ENCODE measurements around the gene RARA. TPM values are rescaled to one million over a fixed set of nuclear protein-coding genes. Genes with fewer than 3 reads are reported as not detected.

Gene RARA
- total RNA-seq, 2 donors from 2014 or later: 43.7 to 61.9 TPM

- Mint-ChIP-seq H3K9me3 (no peaks in the 10 kb centered on the region), H3K27me3 (no peaks in the 10 kb centered on the region), H3K4me3 (peak overlapping the region; percentile 98), H3K36me3 (ENCODE audit: low read depth) (peaks cover 34% of the 10 kb centered on the region), H3K27ac (no peak overlapping the region), H3K4me1 (peaks cover 54% of the 10 kb centered on the region)
- ATAC-seq (replicated peaks): no peak
These were observed 7.8 kb downstream of the RARA start for GRCh38 chr17:40316571-40317344.

GRCh38 chr17:40317345-40317873 is 8.4 kb downstream of the RARA start:
- Mint-ChIP-seq H3K4me3 (peak overlapping the region; percentile 98), H3K9me3 (no peaks in the 10 kb centered on the region), H3K27me3 (no peaks in the 10 kb centered on the region), H3K4me1 (peaks cover 51% of the 10 kb centered on the region), H3K36me3 (ENCODE audit: low read depth) (peaks cover 41% of the 10 kb centered on the region), H3K27ac (peak overlapping the region; percentile 100)
- no peak for ATAC-seq (replicated peaks)

DNA sequence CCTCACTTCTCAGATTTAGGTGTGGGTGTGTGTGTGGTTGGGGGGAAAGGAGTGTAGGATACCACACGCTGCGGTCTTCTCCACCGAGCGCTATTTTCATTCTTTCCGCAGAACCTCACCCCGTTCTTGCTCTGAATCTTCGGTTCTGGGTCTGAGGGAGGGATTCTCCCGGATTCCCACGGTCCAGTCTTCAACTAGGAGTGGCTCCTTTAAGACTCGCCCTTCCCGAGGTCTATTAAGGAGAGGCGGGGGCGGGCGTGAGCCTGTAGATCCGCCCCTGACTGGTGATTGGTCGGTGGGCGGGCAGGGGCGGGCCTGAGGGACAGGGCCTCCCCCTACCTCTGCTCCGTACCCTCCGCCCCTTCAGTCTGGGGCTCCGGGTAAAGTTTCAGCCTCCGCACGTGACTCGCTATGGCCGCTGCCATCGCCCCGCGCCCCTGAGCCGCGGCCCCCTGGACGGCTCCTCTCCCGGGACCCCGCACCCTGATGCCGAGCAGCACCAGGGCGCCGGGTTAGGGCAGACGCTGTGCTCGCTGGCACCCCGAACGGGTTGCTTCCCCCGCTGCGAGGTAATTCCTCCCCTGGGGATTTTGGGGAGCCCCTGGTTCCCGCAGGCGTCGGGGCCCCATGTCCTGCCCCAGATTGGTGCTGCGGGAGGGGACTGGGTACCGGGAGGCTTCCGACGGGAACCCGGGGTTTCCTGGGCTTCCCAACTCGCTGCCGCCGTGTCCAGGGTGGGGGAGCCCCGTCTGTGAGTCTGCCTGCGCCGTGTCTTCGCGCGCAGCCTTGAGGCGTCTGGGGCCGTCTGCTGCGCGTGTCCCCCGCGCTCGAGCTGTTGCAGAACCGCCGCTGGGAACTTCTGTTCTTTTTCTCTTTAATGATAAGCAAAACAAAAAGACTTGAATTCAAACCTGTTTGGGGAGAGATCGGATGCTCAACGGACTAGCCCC is 9.2 kb downstream of the RARA start:
- Mint-ChIP-seq H3K4me1 (peaks cover 54% of the 10 kb centered on the region), H3K4me3 (peak overlapping the region; percentile 98), H3K9me3 (no peaks in the 10 kb centered on the region), H3K36me3 (ENCODE audit: low read depth) (peaks cover 48% of the 10 kb centered on the region), H3K27ac (peak overlapping the region; percentile 100), H3K27me3 (no peaks in the 10 kb centered on the region)
- peak; percentile 71 for ATAC-seq (replicated peaks)

DNA sequence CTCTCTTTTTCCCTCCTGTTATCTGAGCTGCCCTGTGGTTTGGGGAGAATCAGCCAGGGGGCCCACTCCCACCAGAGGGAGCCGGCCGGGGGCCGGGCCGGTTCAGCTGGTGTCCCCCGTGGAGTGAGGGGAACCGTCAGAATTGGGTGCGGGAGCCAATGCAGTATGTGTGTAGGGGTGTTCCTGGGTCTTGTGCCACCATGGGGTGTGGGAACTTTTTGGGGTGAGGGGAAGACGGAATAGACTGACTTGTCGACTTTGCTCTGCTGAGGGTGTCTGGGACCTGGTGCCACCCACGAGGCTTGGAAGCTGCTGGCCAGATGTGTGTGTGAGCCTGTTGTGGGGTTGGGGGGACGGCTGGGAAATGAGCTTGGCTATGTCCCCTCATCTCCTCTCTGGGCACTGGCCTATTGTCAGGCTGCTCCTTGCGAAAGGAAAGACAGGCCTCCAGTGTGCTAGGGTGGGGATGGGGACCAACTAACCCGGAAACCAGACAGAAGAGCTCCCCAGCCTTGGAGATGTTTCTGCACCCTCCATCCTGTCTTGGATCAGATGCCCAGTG is 9.9 kb downstream of the RARA start:
- H3K36me3 Mint-ChIP-seq (ENCODE audit: low read depth): peaks cover 54% of the 10 kb centered on the region
- no peaks in the 10 kb centered on the region for H3K9me3 Mint-ChIP-seq
- H3K4me1 Mint-ChIP-seq: peaks cover 54% of the 10 kb centered on the region
- H3K27me3 Mint-ChIP-seq: no peaks in the 10 kb centered on the region
- no peak for ATAC-seq (replicated peaks)
- H3K27ac Mint-ChIP-seq: peak overlapping the region; percentile 100
- H3K4me3 Mint-ChIP-seq: peak overlapping the region; percentile 98

DNA sequence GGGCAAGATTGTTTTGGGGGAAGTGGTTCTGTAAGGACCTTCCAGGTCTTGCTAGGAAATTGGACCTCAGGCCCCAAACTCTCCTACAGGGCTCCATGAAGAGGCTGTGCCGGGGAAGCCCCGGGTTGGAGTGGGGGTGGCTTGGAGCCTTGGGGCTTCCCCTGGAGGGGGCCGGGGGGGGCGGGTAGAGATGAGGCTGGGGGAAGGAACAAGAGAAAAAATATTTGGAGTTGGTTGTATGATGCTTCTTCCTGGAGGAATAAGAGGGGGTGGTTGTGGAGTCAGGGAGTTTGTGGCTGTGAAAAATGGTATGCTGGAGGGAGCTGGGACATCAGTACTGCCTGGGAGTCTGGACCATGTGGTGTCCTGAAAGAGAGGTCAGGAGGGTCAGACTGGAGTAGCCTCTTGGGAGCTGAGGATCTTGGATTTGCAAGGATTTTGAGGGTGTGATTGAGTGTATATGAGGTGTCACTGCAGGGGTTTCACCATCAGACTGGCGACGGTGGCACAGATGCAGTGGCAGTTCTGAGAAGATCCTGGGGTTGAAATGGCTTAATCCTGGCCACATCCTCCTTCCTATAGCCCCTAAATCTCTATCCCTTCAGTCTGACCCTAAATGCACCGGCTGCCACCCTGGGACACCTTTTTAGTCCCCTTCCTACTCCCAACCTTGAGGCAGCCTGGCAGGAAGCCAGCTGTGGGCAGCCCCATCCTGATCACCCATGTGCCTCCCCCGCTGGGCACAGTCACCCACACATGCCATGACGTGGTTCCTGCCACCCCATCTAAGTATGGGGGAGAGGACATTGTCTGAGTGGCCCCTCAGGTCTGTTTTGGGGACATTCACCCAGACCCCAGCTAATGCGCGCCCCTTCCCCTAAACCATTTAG is 10.9 kb downstream of the RARA start:
- H3K9me3 Mint-ChIP-seq: no peaks in the 10 kb centered on the region
- H3K27me3 Mint-ChIP-seq: no peaks in the 10 kb centered on the region
- H3K27ac Mint-ChIP-seq: peak overlapping the region; percentile 100
- peak overlapping the region; percentile 98 for H3K4me3 Mint-ChIP-seq
- peaks cover 54% of the 10 kb centered on the region for H3K36me3 Mint-ChIP-seq (ENCODE audit: low read depth)
- no peak for ATAC-seq (replicated peaks)
- H3K4me1 Mint-ChIP-seq: peaks cover 45% of the 10 kb centered on the region

GRCh38 chr17:40320756-40321523 is 12.0 kb downstream of the RARA start:
- peaks cover 54% of the 10 kb centered on the region for H3K36me3 Mint-ChIP-seq (ENCODE audit: low read depth)
- no peaks in the 10 kb centered on the region for H3K27me3 Mint-ChIP-seq
- no peak for ATAC-seq (replicated peaks)
- H3K9me3 Mint-ChIP-seq: no peaks in the 10 kb centered on the region
- peak overlapping the region; percentile 100 for H3K27ac Mint-ChIP-seq
- peaks cover 46% of the 10 kb centered on the region for H3K4me1 Mint-ChIP-seq
- peak overlapping the region; percentile 98 for H3K4me3 Mint-ChIP-seq

DNA sequence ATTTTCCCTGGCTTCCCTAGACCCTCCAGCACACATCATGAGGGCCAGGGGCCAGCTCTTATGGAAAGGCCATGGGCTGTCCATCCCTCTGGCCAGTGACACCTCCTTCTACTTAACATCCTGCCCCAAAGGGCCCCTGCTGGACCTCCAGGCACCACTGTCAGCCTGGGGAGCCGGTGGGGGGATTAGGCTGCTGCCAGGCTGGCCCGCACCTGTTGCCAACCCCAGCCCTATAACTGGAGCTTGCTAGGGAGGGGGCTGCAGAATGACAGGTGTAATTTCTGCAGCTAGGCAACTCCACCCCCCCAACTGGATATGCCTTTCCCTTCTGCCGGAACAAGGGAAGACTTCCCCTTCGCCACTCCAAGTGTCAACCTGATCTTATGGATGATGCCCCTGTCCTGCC is 12.5 kb downstream of the RARA start:
- no peaks in the 10 kb centered on the region for H3K9me3 Mint-ChIP-seq
- no peak for ATAC-seq (replicated peaks)
- peaks cover 60% of the 10 kb centered on the region for H3K36me3 Mint-ChIP-seq (ENCODE audit: low read depth)
- H3K4me3 Mint-ChIP-seq: peak overlapping the region; percentile 98
- H3K27me3 Mint-ChIP-seq: no peaks in the 10 kb centered on the region
- peaks cover 46% of the 10 kb centered on the region for H3K4me1 Mint-ChIP-seq
- peak overlapping the region; percentile 100 for H3K27ac Mint-ChIP-seq

DNA sequence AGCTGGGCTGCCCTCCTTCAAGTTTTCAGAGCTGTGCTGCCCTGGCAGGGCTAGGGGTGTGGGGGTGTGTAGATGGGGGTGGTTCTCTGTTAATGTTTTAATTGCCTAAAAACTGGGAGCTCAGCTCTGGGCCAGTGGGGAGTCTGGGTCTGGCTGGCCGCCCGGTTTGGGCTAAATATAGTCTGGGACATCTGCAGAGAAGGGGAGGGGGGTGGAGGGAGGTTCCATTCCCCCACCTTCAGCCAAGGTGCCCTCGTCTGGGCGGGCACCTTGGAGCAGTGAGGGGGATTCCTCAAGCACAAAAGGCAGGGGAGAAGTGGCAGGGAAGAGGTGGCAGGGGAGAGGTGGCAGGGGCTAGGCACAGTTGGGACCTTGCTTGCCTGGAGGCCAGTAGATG is 13.0 kb downstream of the RARA start:
- Mint-ChIP-seq H3K27ac (peak overlapping the region; percentile 100), H3K27me3 (no peaks in the 10 kb centered on the region), H3K4me1 (peaks cover 47% of the 10 kb centered on the region), H3K4me3 (peak overlapping the region; percentile 98), H3K36me3 (ENCODE audit: low read depth) (peaks cover 62% of the 10 kb centered on the region), H3K9me3 (no peaks in the 10 kb centered on the region)
- ATAC-seq (replicated peaks): no peak

DNA sequence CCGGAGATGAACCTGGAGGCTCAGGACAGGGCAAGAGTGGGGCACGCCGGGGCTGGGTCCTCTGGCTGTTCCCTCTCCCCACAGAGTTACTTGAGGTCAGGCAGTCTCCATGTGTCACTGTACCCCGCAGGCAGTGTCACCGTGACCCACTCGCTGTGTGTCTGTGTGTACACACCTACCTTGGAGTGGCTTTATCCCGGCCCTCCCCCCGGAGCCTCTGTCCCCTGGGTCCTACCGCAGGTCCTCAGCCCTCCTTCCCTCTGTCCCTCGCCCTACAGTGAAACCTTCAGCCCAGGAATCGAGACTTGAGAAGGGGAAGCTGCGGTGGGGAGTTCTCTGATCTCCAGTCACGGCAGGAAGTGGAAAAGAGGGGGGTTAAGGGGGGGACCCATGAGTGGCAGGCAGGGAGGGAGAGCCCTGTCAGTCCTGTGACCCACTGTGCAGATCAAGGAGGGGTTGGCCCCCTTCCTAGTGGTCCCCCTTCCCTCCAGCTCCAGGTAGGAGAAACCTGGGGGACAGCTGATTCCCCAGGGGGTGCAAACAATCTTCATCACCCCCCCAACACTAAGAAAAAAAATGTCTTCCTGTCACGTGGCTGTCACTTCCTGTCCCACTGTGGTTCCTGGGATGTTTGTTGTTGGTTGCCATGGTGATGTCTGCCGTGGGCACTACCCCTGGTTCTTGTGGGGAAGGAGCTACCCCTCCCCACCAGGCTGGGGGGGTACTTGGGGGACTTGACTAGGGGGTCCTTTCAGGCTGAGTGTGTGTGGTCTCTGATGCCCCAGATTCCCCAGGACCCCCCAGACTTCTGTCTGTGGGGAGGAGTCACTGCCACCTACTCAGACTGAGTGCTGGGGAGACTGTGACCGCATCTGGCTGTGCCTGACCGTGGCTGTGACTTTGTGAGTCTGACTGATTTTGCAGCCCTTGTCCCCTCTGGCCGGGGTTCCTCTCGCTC is 13.7 kb downstream of the RARA start:
- peaks cover 52% of the 10 kb centered on the region for H3K4me1 Mint-ChIP-seq

GRCh38 chr17:40323391-40324381 is 14.7 kb downstream of the RARA start:
- Mint-ChIP-seq H3K27ac (peak overlapping the region; percentile 100), H3K36me3 (ENCODE audit: low read depth) (peaks cover 73% of the 10 kb centered on the region), H3K9me3 (no peaks in the 10 kb centered on the region), H3K27me3 (no peaks in the 10 kb centered on the region), H3K4me1 (peaks cover 57% of the 10 kb centered on the region), H3K4me3 (peak overlapping the region; percentile 98)
- ATAC-seq (replicated peaks): no peak

More for the DNA sequence above, 13.7 kb downstream of the RARA start:
- peak; percentile 47 for ATAC-seq (replicated peaks)
- Mint-ChIP-seq H3K4me3 (peak overlapping the region; percentile 98), H3K36me3 (ENCODE audit: low read depth) (peaks cover 69% of the 10 kb centered on the region), H3K9me3 (no peaks in the 10 kb centered on the region), H3K27ac (peak overlapping the region; percentile 100), H3K27me3 (no peaks in the 10 kb centered on the region)
